GM18951 (cell line): ENCODE data around the gene EIF2AK2.
"Not testable (repeated sequence)": the region's sequence is repeated elsewhere in the genome, so short reads cannot be mapped to it uniquely, and the experiment has no call there.

Source experiments
- POLR2A ChIP-seq: IDR thresholded peaks from 4 replicates; pipeline ENCODE4 v1.6.1; 2011; ENCODE audit warnings: mild to moderate bottlenecking; ENCODE audit not compliant: insufficient read length, insufficient read depth; ENCODE audit errors: extremely low read depth
- in situ Hi-C: fragments of 300-500 bp; cut with MboI; formaldehyde crosslinking; loops from one replicate; pipeline ENCODE4 v1.12.0; 2022; ENCODE audit warnings: low sequenced_read_pairs, mixed read lengths, inconsistent platforms; ENCODE audit not compliant: unreplicated experiment

EIF2AK2 gene

GRCh38 chr2:37156857-37157714 is at the start of gene EIF2AK2:
EIF2AK2 (minus strand) TSS chr2:37156980; CDS start chr2:37147806, 9,174 bp downstream.
- TF ChIP-seq POLR2A = peak; percentile 66
- in situ Hi-C loops = no loop called here

- no peak for TF ChIP-seq POLR2A
- in situ Hi-C loops = no loop called here
Measured at GRCh38 chr2:37205689-37206341, 49.0 kb upstream of the EIF2AK2 start.

- in situ Hi-C loops = not testable (repeated sequence)
Measured at GRCh38 chr2:37205071-37205661, 48.4 kb upstream of the EIF2AK2 start.

GRCh38 chr2:37203708-37204107 is 46.9 kb upstream of the EIF2AK2 start:
- no peak for TF ChIP-seq POLR2A
- in situ Hi-C loops = no loop called here

- in situ Hi-C loops = no loop called here
- TF ChIP-seq POLR2A = no peak
Measured at GRCh38 chr2:37201766-37202165, 45.0 kb upstream of the EIF2AK2 start.

GRCh38 chr2:37201208-37201607 is 44.4 kb upstream of the EIF2AK2 start:
- no peak for TF ChIP-seq POLR2A

GRCh38 chr2:37198681-37199065 is 41.9 kb upstream of the EIF2AK2 start:
- in situ Hi-C loops = loop anchor here (25.0 kb wide), 1 partner anchor 689 kb away; no protein-coding TSS in a partner anchor
- TF ChIP-seq POLR2A = no peak

More at GRCh38 chr2:37201208-37201607, 44.4 kb upstream of the EIF2AK2 start:
- in situ Hi-C loops = no loop called here

- peak; percentile 89 for TF ChIP-seq POLR2A
Measured at GRCh38 chr2:37196320-37197195, 39.8 kb upstream of the EIF2AK2 start, which contains the start of gene CEBPZOS. CEBPZOS (plus strand) TSS chr2:37196496; CDS start chr2:37199705, 3,209 bp downstream.

GRCh38 chr2:37195862-37196319 is 39.1 kb upstream of the EIF2AK2 start:
- in situ Hi-C loops = loop anchor here (25.0 kb wide), 1 partner anchor 691 kb away; no protein-coding TSS in a partner anchor

More at GRCh38 chr2:37196320-37197195, 39.8 kb upstream of the EIF2AK2 start, which contains the start of gene CEBPZOS:
- in situ Hi-C loops = loop anchor here (25.0 kb wide), 1 partner anchor 691 kb away; no protein-coding TSS in a partner anchor

- in situ Hi-C loops = loop anchor here (25.0 kb wide), 1 partner anchor 695 kb away; no protein-coding TSS in a partner anchor
- no peak for TF ChIP-seq POLR2A
Measured at GRCh38 chr2:37192551-37192950, 35.8 kb upstream of the EIF2AK2 start.

- in situ Hi-C loops = loop anchor here (25.0 kb wide), 1 partner anchor 696 kb away; no protein-coding TSS in a partner anchor
- no peak for TF ChIP-seq POLR2A
Measured at GRCh38 chr2:37191747-37192146, 35.0 kb upstream of the EIF2AK2 start.

- in situ Hi-C loops = loop anchor here (25.0 kb wide), 1 partner anchor 696 kb away; no protein-coding TSS in a partner anchor
- TF ChIP-seq POLR2A = no peak
Measured at GRCh38 chr2:37191253-37191652, 34.5 kb upstream of the EIF2AK2 start.
